ENCODE results near the gene ITFG1.
"Not testable (repeated sequence)": the region's sequence is repeated elsewhere in the genome, so short reads cannot be mapped to it uniquely, and the experiment has no call there.

Gene ITFG1

GRCh38 chr16:47483616-47484015, 22.8 kb upstream of the ITFG1 start:
- no peak for TF ChIP-seq ZNF274 (IDR thresholded peaks at IDR 0.05; ENCODE audit: low read depth, low read length)

GRCh38 chr16:47481698-47482374, 21.0 kb upstream of the ITFG1 start:
- no peak for TF ChIP-seq ZNF274 (IDR thresholded peaks at IDR 0.05; ENCODE audit: low read depth, low read length)
- H3K4me3 ChIP-seq (ENCODE audit: low read length) = no peak overlapping the region

More at GRCh38 chr16:47483616-47484015, 22.8 kb upstream of the ITFG1 start:
- no peak overlapping the region for H3K4me3 ChIP-seq (ENCODE audit: low read length)

GRCh38 chr16:47480410-47480809, 19.5 kb upstream of the ITFG1 start:
- TF ChIP-seq ZNF274 (IDR thresholded peaks at IDR 0.05; ENCODE audit: low read depth, low read length) = no peak
- H3K4me3 ChIP-seq (ENCODE audit: low read length) = no peak overlapping the region

GRCh38 chr16:47477679-47478078, 16.8 kb upstream of the ITFG1 start:
- H3K4me3 ChIP-seq (ENCODE audit: low read length) = no peak overlapping the region
- TF ChIP-seq ZNF274 (IDR thresholded peaks at IDR 0.05; ENCODE audit: low read depth, low read length) = no peak

GRCh38 chr16:47476654-47477345, 15.9 kb upstream of the ITFG1 start:
- no peak overlapping the region for H3K4me3 ChIP-seq (ENCODE audit: low read length)

GRCh38 chr16:47475786-47476185, 14.9 kb upstream of the ITFG1 start:
- no peak for TF ChIP-seq ZNF274 (IDR thresholded peaks at IDR 0.05; ENCODE audit: low read depth, low read length)
- H3K4me3 ChIP-seq (ENCODE audit: low read length) = no peak overlapping the region

More at GRCh38 chr16:47476654-47477345, 15.9 kb upstream of the ITFG1 start:
- TF ChIP-seq ZNF274 (IDR thresholded peaks at IDR 0.05; ENCODE audit: low read depth, low read length) = no peak

- no peak overlapping the region for H3K4me3 ChIP-seq (ENCODE audit: low read length)
- no peak for TF ChIP-seq ZNF274 (IDR thresholded peaks at IDR 0.05; ENCODE audit: low read depth, low read length)
Observed at GRCh38 chr16:47473792-47474191, 12.9 kb upstream of the ITFG1 start.

GRCh38 chr16:47473004-47473403, 12.1 kb upstream of the ITFG1 start:
- not testable (repeated sequence) for H3K4me3 ChIP-seq (ENCODE audit: low read length)

GRCh38 chr16:47470810-47471209, 9.9 kb upstream of the ITFG1 start:
- no peak overlapping the region for H3K4me3 ChIP-seq (ENCODE audit: low read length)
- TF ChIP-seq ZNF274 (IDR thresholded peaks at IDR 0.05; ENCODE audit: low read depth, low read length) = no peak

- TF ChIP-seq ZNF274 (IDR thresholded peaks at IDR 0.05; ENCODE audit: low read depth, low read length) = no peak
- H3K4me3 ChIP-seq (ENCODE audit: low read length) = no peak overlapping the region
Observed at GRCh38 chr16:47470211-47470610, 9.3 kb upstream of the ITFG1 start.

- TF ChIP-seq ZNF274 (IDR thresholded peaks at IDR 0.05; ENCODE audit: low read depth, low read length) = no peak
- H3K4me3 ChIP-seq (ENCODE audit: low read length) = no peak overlapping the region
Observed at GRCh38 chr16:47469227-47469626, 8.4 kb upstream of the ITFG1 start.

- H3K4me3 ChIP-seq (ENCODE audit: low read length) = not testable (repeated sequence)
Observed at GRCh38 chr16:47468070-47468689, 7.3 kb upstream of the ITFG1 start.

- no peak overlapping the region for H3K4me3 ChIP-seq (ENCODE audit: low read length)
- no peak for TF ChIP-seq ZNF274 (IDR thresholded peaks at IDR 0.05; ENCODE audit: low read depth, low read length)
Observed at GRCh38 chr16:47467501-47467900, 6.6 kb upstream of the ITFG1 start.

GRCh38 chr16:47465919-47466630, 5.2 kb upstream of the ITFG1 start:
- no peak overlapping the region for H3K4me3 ChIP-seq (ENCODE audit: low read length)
- TF ChIP-seq ZNF274 (IDR thresholded peaks at IDR 0.05; ENCODE audit: low read depth, low read length) = no peak

All from GM08714 (cell line).